Neural cell (in vitro differentiated cells): ENCODE measurements around the gene HOXC11. TPM values are rescaled to one million over a fixed set of nuclear protein-coding genes. Genes with fewer than 3 reads are reported as not detected.

Experiments used
- H2AFZ ChIP-seq: fragments of 200-600, 300-800 bp; sonication (generic), shearing (Covaris generic); 2 replicates; pipeline ENCODE4 v1.6.0; 2014; ENCODE audit warnings: low read depth, mild to moderate bottlenecking, antibody characterized with exemption, low read length, moderate library complexity
- H3F3A ChIP-seq: fragments of 200-600 bp; shearing (Covaris generic); 2 replicates; pipeline ENCODE4 v1.6.1; 2016; ENCODE audit warnings: mild to moderate bottlenecking, moderate library complexity, mixed read lengths, antibody characterized with exemption, low read length; ENCODE audit not compliant: insufficient read depth, poor library complexity, severe bottlenecking
- H3K27ac ChIP-seq: fragments of 200-600, 300-800 bp; sonication (generic), shearing (Covaris generic); 2 replicates; pipeline ENCODE4 v1.5.1; 2014; ENCODE audit warnings: mild to moderate bottlenecking, low read length, moderate library complexity
- H3K27me3 ChIP-seq: fragments of 300-800, 200-600 bp; sonication (generic), shearing (Covaris generic); 2 replicates; pipeline ENCODE4 v1.6.0; 2014; ENCODE audit warnings: mild to moderate bottlenecking, low read depth, low read length, moderate library complexity; ENCODE audit not compliant: insufficient read depth
- H3K36me3 ChIP-seq: fragments of 300-800, 200-600 bp; sonication (generic), shearing (Covaris generic); 2 replicates; pipeline ENCODE4 v1.5.1; 2014; ENCODE audit warnings: mild to moderate bottlenecking, antibody characterized with exemption, low read length, moderate library complexity; ENCODE audit not compliant: insufficient read depth
- H3K4me2 ChIP-seq: fragments of 300-800, 200-600 bp; sonication (generic), shearing (Covaris generic); 2 replicates; pipeline ENCODE4 v1.6.0; 2014; ENCODE audit warnings: mild to moderate bottlenecking, low read length
- H3K4me3 ChIP-seq: fragments of 300-800, 200-600 bp; sonication (generic), shearing (Covaris generic); 2 replicates; pipeline ENCODE4 v1.5.1; 2014; ENCODE audit warnings: mild to moderate bottlenecking, low read length, moderate library complexity
- H3K79me2 ChIP-seq: fragments of 200-600 bp; shearing (Covaris generic); replicated peaks from 2 replicates; pipeline ENCODE4 v1.6.0; 2014; ENCODE audit warnings: mild to moderate bottlenecking, low read length, moderate library complexity; ENCODE audit not compliant: insufficient read depth
- H3K9ac ChIP-seq: fragments of 300-800, 200-600 bp; sonication (generic), shearing (Covaris generic); 2 replicates; pipeline ENCODE4 v1.6.1; 2016; ENCODE audit warnings: mild to moderate bottlenecking, low read length, mixed read lengths
- H3K9me2 ChIP-seq: fragments of 200-600 bp; shearing (Covaris generic); 2 replicates; pipeline ENCODE4 v1.6.1; 2016; ENCODE audit warnings: mild to moderate bottlenecking, low read length, mixed read lengths; ENCODE audit not compliant: insufficient read depth
- H3K9me3 ChIP-seq: fragments of 200-600, 300-800 bp; sonication (generic), shearing (Covaris generic); 2 replicates; pipeline ENCODE4 v1.6.1; 2016; ENCODE audit warnings: mild to moderate bottlenecking, mixed run types, low read length, moderate library complexity, mixed read lengths
- H4K20me1 ChIP-seq: fragments of 200-600 bp; shearing (Covaris generic); 2 replicates; pipeline ENCODE4 v1.6.1; 2016; ENCODE audit warnings: mild to moderate bottlenecking, mixed run types; ENCODE audit not compliant: insufficient read depth
- CTCF ChIP-seq: fragments of 450-650 bp; IDR thresholded peaks from 2 replicates; pipeline ENCODE4 v1.5.1; 2014; ENCODE audit warnings: antibody characterized with exemption, mild to moderate bottlenecking, moderate library complexity; ENCODE audit not compliant: poor library complexity, severe bottlenecking
- EP300 ChIP-seq: fragments of 450-650 bp; conservative IDR thresholded peaks from 2 replicates; pipeline ENCODE4 v1.6.1; 2014; ENCODE audit warnings: antibody characterized with exemption, mild to moderate bottlenecking, moderate library complexity; ENCODE audit not compliant: poor library complexity, severe bottlenecking
- MXI1 ChIP-seq: fragments of 450-650 bp; conservative IDR thresholded peaks from 2 replicates; pipeline ENCODE4 v1.6.1; 2014; ENCODE audit warnings: antibody characterized with exemption, mild to moderate bottlenecking; ENCODE audit not compliant: poor library complexity, severe bottlenecking
- REST ChIP-seq: IDR thresholded peaks from 2 replicates; pipeline ENCODE4 v1.6.1; 2012; ENCODE audit warnings: borderline replicate concordance
- TAF1 ChIP-seq: IDR thresholded peaks from 2 replicates; pipeline ENCODE4 v1.6.1; 2012; ENCODE audit warnings: low read depth
- polyA plus RNA-seq: library from polyadenylated mRNA; depleted of rRNA; stranded (reverse); fragments of >200 nt; gene quantifications from 2 replicates; pipeline ENCODE4 v1.2.3, GENCODE V29; 2014

Gene HOXC11
- polyA plus RNA-seq, 1 donor from 2014 or later, result not detected

GRCh38 chr12:53949631-53950436, 23.1 kb upstream of the HOXC11 start:
- no peak overlapping the region for H3K4me2 ChIP-seq
- H3K27ac ChIP-seq, result no peak overlapping the region
- H3K79me2 ChIP-seq, result no peaks in the 10 kb centered on the region
- H3K4me3 ChIP-seq, result no peak overlapping the region
- no peak overlapping the region for H2AFZ ChIP-seq
- H3K9me2 ChIP-seq, result no peaks in the 10 kb centered on the region
- no peaks in the 10 kb centered on the region for H3K9me3 ChIP-seq
- no peaks in the 10 kb centered on the region for H4K20me1 ChIP-seq
- no peak for TF ChIP-seq EP300
- no peak for TF ChIP-seq CTCF
- H3K9ac ChIP-seq, result no peak overlapping the region
- no peaks in the 10 kb centered on the region for H3F3A ChIP-seq
- no peaks in the 10 kb centered on the region for H3K36me3 ChIP-seq
- H3K27me3 ChIP-seq, result peaks cover 100% of the 10 kb centered on the region

- no peaks in the 10 kb centered on the region for H3K79me2 ChIP-seq
- no peaks in the 10 kb centered on the region for H3K36me3 ChIP-seq
- H3K9me2 ChIP-seq, result no peaks in the 10 kb centered on the region
- H3K27ac ChIP-seq, result no peak overlapping the region
- no peak overlapping the region for H3K9ac ChIP-seq
- no peaks in the 10 kb centered on the region for H4K20me1 ChIP-seq
- TF ChIP-seq REST, result no peak
- TF ChIP-seq TAF1, result no peak
- TF ChIP-seq MXI1, result no peak
- TF ChIP-seq CTCF, result no peak
- H3K27me3 ChIP-seq, result peaks cover 100% of the 10 kb centered on the region
- no peak overlapping the region for H3K4me3 ChIP-seq
- H2AFZ ChIP-seq, result no peak overlapping the region
- H3F3A ChIP-seq, result no peaks in the 10 kb centered on the region
- no peak overlapping the region for H3K4me2 ChIP-seq
- no peaks in the 10 kb centered on the region for H3K9me3 ChIP-seq
Observed at GRCh38 chr12:53950437-53950773, 22.5 kb upstream of the HOXC11 start.
